Activated naive CD4-positive, alpha-beta T cell treated with anti-CD3 and anti-CD28 coated beads, Interleukin-2, amount 50 U/mL, for 16 hours (primary cell): ENCODE measurements around the gene PI3.

Experiments used
- DNase-seq: peaks from one replicate; pipeline ENCODE4 v3.0.0-alpha.2; 2020

PI3 gene

DNA sequence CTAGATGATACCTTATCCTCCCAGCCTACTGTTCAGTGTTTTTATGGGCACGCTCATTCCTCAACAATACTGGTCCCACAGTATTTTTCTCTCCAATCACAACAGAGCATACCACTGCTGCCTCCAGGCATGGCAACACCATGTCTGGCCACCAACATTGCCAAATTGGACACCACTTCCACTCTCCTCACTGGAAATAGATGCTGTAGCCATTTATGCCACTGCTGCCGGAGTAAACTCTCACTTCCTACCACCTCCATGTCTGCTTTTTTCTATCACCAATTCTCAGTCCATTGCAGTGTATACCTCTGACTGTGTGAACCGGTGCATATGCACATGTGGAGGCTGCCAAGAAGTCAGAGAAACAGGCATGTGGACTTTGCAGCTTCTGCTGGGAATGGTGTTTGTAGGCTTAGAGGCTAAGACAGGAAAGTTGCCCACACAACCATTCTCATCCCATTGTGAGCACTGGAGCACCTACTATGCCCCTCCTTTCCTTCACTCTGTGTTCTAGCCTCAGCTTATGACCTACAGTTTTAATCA is 14.4 kb downstream of the PI3 start:
- DNase-seq = no peak

DNA sequence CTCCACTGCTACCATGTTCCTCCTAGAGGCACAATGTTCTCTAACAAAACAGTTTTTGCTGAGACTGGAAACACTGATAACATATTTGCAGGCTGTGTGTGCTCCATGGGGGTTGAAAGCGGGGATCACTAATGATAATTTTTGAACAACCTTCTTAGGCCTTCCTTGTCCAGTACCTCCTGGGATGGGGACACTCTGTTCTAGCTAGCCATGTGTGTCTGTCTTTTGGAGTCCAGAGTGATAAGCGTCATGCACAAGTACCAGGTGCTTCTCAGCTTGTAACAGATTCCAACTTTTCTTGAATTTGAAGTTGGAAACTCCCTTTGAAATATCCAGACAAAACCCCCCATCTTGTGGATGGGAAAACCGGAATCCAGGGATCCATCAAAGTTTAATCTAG is 15.2 kb downstream of the PI3 start:
- DNase-seq = no peak

DNA sequence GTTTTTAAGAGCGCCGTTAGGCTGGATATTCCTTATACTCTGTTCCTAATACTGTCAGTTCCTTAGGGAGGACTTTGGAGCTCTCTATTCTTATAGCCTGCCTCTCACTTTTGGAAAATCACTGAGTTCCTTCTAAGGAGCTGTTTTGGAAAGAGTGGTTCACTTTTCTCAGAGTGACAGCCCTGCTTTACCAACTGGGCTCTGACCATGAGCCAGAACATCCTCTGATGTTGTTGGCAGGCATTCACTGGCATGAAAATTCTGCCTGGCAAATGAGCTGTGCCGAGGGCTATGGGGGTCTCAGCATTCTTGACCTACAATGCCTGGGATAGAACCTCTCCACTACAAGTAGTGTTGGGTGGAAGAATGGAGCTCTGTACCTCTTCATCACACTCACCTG is 17.2 kb downstream of the PI3 start:
- no peak for DNase-seq

DNA sequence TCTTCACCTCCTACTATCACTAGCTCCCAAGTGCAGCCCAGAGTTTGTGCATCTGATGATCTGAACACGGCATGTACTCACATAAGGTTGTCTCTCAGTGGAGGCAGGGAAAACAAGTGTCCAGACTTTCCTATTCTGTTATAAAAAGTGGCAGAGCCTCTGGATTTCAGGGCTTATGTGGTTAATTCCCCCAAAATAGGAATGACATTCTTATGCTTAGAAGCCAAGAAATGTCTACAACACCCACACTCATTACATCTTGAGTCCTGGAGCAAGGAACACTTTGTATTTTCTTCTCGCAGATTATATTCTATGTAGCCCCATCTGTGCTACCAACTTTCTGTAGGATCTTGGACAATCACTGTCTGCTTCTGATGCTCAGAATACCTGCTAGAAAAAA is 18.6 kb downstream of the PI3 start:
- DNase-seq = no peak

DNA sequence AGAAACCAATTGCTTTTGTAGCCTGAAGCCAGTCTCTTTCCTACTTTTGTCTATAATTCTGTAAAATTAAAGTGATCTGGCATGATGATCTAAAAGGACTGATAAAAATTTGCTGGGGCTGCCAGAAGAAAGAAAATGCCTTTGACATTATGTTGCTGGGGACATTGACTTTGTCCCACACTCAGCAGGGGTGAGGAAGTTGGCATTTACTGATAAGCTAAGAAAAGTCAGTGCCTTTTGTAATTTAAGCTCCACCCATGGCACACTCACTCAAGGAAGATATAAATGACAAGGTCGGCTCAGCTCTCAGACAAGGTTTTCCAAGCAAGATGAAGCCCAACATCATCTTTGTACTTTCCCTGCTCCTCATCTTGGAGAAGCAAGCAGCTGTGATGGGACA is 32.0 kb downstream of the PI3 start, which contains the start of gene SEMG1:
SEMG1 (plus strand) TSS at position 309 of the 400 bp plus-strand sequence; CDS start at position 330, 21 bp downstream.
- no peak for DNase-seq

DNA sequence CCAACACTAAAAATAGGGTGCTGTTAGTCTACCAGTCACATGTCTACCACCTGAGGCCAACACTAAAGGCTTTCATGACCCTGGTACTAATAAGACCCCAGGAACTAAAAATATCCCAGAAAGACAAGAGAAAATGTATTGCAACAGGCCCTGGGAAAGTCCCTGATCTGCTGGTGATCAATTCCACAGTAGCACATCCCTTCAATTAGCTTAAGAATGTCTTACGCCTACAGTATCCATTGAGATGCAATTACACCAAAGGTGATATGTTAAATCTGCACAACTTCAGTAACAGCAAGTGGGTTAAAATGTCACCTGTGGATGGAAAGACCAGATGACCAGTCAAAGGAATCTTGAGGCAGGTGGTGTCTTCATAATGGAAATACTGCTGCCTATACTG is 35.2 kb downstream of the PI3 start:
- no peak for DNase-seq

DNA sequence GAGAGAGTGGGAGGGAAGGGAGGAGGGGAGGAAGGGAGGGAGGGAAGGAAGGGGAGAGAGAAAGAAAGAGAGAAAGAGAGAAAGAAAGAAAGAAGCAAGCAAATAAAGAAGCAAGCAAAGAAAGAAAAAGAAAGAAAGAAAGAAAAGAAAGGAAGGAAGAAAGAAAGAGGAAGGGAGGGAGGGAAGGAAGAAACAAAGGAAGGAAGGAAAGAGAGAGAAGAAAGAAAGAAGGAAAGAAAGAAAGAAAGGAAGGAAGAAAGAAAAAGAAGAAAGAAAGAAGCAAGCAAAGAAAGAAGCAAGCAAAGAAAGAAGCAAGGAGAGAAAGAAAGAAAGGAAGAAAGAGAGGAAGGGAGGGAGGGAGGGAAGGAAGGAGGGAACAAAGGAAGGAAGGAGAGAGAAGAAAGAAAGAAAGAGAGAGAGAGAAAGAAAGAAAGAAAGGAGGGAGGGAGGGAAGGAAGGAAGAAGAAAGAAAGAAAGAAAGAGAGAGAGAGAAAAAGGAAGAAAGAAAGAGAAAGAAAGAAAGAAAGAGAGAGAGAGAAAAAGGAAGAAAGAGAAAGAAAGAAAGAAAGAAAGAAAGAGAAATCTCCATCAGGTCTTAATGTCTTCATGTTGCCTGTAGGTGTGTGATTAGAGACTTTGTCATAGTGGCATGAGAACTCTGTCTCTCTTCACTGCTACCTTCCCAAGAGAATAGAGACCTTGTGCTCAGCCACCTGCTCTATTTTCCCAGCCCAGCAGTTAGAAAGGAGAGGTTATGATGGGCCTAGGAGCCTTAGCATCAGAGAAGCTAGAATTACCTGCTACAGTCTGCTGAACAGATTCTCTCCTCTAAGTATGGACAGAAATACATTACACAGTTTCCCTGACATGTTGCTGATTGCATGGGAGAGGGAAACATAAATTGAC is 37.1 kb downstream of the PI3 start:
- DNase-seq = no peak

DNA sequence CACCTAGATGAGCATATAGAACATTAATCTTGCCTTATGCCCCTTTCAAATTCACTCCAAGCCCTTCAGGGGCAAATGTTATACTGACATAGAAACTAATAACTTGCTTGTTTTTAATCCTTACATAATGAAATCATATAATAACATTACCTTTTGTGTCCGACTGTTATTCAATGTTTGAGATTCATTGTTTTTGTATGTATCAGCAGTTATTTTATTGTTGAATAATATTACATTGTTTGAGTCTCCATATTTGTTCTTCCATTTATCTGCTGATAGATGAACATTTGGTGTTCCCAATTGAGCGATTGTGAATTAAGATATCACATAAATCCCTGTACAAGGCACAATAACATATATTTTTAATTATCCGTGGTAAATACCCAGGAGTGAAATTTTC is 38.1 kb downstream of the PI3 start:
- DNase-seq = no peak

DNA sequence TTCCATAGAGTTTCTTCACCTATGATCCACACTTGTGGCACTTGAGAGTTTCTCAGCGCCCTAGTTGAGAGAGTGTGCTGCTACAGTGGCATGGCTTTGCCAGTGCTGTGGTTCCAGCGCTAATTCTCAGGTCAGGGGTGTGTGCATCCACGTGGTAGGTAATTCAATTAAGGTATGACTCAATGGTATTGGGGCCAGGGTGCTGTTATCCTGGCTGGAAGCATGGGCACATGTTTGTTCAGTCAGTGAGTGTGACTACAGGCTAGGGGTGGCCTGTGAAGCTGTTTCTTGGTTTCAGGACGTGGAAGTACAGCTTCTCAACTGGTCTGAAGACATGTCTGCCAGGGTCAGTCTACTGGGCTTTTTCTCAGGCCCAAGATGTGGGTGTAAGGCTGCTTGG is 43.4 kb downstream of the PI3 start:
- DNase-seq = no peak

DNA sequence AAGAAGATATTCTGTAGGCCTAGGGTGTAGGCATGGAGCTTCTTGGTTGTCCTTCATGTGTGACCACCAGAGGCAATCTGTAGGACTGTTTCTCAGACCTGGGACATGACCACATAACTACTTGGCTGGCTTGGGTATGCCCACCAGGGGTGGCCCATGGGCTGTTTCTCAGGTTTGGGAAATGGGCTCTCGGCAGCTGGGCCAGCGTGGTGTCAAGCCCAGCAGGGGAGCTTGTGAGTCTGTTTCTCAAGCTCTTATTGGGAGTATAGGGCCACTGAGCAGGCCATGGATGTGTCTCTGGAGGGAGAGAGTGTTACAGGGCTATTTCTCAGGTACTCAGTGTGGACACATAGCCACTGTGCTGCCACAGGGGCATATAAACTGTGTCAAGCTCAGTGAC is 43.9 kb downstream of the PI3 start:
- no peak for DNase-seq

DNA sequence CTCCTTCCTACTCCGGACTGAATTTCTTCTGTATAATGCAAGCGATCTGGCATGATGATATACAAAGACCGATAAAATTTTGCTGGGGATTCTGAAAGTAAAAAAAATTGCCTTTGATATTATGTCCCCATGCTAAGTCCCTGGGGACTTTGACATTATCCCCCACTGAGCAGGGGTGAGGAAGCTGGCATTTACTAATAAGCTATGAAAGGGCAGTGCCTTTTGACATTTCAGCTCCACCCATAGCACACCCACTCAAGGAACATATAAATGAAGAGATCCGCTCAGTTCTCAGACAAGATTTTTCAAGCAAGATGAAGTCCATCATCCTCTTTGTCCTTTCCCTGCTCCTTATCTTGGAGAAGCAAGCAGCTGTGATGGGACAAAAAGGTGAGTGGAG is 46.4 kb downstream of the PI3 start, which contains the start of gene SEMG2:
SEMG2 (plus strand) TSS at position 298 of the 400 bp plus-strand sequence; CDS start at position 315, 17 bp downstream.
- no peak for DNase-seq

DNA sequence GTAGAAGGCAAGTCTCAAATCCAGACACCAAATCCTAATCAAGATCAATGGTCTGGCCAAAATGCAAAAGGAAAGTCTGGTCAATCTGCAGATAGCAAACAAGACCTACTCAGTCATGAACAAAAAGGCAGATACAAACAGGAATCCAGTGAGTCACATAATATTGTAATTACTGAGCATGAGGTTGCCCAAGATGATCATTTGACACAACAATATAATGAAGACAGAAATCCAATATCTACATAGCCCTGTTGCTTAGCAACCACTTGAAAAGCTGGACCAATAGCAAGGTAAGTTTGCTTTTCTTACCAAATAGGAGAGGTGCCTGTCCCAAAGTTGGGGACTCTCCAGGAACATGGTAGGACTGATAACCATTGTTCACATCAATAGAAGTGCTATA is 48.4 kb downstream of the PI3 start:
- no peak for DNase-seq
